Coronary artery (tissue), 2 donors: ENCODE results near the gene DRGX.

Experiments used
- DNase-seq: peaks from one replicate; pipeline ENCODE4 v3.0.0-alpha.2; 2017; ENCODE audit warnings: low spot score
- H3K27ac ChIP-seq, 2 donors: fragments of 200-600 bp; sonication (generic); one replicate each; pipeline ENCODE4 v1.5.1; 2016 to 2019
- H3K4me3 ChIP-seq: fragments of 200-600 bp; sonication (generic); 2 replicates; pipeline ENCODE4 v1.5.1; 2016; ENCODE audit warnings: mild to moderate bottlenecking, moderate library complexity
- CTCF ChIP-seq: fragments of 200-600 bp; sonication (generic); IDR thresholded peaks from one replicate; pipeline ENCODE4 v1.5.1; 2019; ENCODE audit warnings: antibody characterized with exemption

Gene DRGX

GRCh38 chr10:49318755-49319154 is 77.1 kb downstream of the DRGX start:
- no peak for TF ChIP-seq CTCF
- no peak for DNase-seq
- H3K4me3 ChIP-seq: no peak overlapping the region
- H3K27ac ChIP-seq: no peak overlapping the region

- no peak for TF ChIP-seq CTCF
- Histone ChIP-seq H3K27ac (no peak overlapping the region), H3K4me3 (no peak overlapping the region)
- DNase-seq: no peak
Measured at GRCh38 chr10:49318028-49318427, 77.9 kb downstream of the DRGX start.

- DNase-seq: no peak
- H3K27ac ChIP-seq: no peak overlapping the region
- no peak overlapping the region for H3K4me3 ChIP-seq
- no peak for TF ChIP-seq CTCF
Measured at GRCh38 chr10:49314806-49315205, 81.1 kb downstream of the DRGX start.
